GM23248 (cell line): ENCODE data around the gene HSCB.

Source experiments
- EZH2 ChIP-seq: fragments of 200-600 bp; sonication (generic); IDR thresholded peaks from 2 replicates; pipeline ENCODE4 v1.6.1; 2018; ENCODE audit warnings: antibody characterized with exemption, mild to moderate bottlenecking; ENCODE audit not compliant: insufficient read depth, poor library complexity, severe bottlenecking
- EZH2phosphoT487 ChIP-seq: fragments of 200-600 bp; sonication (generic); IDR thresholded peaks from 2 replicates; pipeline ENCODE4 v1.6.1; 2018; ENCODE audit warnings: antibody characterized with exemption, moderate library complexity, mild to moderate bottlenecking, low read depth; ENCODE audit not compliant: insufficient read depth

- TF ChIP-seq EZH2 (no peak), EZH2phosphoT487 (no peak)
These were observed 8.6 kb downstream of the HSCB start for GRCh38 chr22:28750471-28750881.
